Germinal center (tissue), 1 donor: ENCODE measurements around the gene MRE11.

Experiments
- DNase-seq: peaks from one replicate; pipeline ENCODE4 v3.0.0; 2012; ENCODE audit warnings: mixed read lengths, low spot score

The MRE11 gene

DNA sequence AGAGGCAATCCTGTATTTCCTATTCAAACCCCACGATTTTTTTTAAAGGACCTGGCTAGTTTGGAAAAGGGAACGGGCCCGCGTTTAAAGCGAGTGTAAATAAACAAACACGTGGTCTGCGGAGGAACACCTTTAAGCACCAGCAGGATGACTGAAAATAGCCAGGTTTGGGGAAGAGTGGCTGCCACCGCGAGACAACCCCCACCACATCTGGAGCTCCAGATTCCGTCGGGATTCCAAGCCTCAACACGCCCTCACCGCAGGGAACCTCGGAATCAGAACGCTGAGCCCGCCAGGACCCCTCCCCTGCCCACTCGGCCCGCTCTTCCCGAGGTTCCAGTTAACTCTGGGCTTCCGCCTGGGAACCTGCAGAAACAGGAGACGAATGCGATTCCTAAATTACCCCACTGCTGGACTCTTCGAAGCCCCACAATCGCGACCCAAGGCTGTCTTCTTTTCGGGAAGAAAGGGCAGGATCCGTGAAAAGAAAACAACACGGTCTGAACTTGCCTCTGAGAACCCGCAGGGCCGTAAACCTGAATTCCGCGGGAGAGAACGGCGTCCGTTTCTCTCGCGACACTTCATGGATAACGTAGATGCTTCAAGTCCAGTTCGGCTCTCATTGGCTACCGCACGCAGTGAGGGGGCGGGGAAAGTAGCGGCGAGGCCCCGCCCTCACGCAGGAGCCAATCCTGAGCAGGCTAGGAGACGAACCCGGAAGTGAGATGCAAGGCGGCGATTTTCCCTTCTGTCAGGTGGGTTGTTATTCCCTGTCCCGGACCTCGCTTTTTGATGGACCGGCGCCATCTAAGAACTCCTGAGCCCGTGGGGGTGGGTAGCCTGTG lies at the start of gene MRE11, which contains the start of gene ANKRD49:
Gene MRE11 (minus strand): TSS at position 564 of the 845 bp plus-strand sequence. CDS start 1,043 bp downstream, outside the sequence.
Gene ANKRD49 (plus strand): TSS at position 704 of the 845 bp plus-strand sequence. CDS start 2,710 bp downstream, outside the sequence.
- peak; percentile 92 for DNase-seq

DNA sequence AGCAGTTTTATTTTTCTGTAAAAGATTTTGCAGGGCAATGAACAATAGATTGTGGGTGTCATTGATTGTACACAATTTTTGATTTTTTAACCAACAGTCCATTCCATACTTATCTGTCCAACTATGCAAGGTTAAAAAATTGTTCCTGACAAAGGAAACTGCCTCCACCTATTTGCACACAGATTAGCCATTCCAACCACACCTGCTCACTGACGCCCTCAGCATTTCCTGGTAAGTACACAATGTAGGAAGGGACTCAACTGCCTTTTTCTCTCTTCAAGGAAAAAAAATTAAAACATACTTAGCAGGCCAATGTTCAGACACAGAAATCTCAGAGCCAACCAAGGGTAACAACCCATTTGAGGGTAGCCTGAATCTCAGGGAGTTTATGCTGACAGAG lies 45.8 kb upstream of the MRE11 start:
- no peak for DNase-seq

DNA sequence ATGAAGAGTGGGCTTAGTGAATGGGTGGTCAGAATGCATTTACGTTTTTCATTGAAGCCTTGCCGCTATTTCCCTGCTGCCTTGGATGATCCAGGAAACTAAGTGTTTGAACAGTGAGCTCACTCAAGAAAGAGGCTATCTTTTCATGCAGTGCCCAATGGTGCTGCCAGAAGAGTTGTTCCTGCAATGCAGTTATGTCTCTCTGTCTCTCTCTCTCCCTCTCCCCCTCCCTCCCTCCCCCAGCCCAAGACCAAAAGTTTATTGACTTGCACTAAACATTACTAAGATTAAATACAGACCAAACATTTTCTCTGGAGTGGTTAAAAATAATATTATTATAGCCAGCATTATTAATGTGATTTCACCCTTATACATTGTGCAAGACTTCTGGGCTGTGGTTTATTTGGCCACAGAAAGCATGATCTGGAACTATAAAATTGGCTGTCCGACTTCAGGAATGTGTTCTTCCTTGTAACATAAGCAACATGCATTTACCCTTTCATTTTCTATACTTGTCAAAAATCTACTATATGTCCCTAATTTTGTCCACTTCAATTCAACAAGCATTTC lies 43.5 kb upstream of the MRE11 start:
- no peak for DNase-seq

DNA sequence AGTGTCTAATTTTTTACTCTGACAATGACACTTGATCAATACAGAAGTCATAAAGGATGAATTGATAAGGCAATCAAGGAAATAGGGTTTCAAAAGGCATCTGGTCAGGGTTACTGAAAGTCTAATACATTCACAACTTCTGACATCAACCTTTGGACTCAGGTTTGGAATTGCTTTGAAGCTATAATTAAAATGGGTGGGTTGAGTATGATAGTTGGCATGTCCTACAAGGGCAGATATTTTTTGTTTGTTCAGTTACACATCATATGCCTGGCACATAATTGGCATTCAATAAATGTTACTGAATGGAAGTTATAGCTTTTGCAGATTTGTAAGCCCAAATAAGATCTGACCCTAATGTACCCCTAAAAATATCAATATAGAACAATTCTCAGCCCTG lies 42.7 kb upstream of the MRE11 start:
- DNase-seq = no peak

DNA sequence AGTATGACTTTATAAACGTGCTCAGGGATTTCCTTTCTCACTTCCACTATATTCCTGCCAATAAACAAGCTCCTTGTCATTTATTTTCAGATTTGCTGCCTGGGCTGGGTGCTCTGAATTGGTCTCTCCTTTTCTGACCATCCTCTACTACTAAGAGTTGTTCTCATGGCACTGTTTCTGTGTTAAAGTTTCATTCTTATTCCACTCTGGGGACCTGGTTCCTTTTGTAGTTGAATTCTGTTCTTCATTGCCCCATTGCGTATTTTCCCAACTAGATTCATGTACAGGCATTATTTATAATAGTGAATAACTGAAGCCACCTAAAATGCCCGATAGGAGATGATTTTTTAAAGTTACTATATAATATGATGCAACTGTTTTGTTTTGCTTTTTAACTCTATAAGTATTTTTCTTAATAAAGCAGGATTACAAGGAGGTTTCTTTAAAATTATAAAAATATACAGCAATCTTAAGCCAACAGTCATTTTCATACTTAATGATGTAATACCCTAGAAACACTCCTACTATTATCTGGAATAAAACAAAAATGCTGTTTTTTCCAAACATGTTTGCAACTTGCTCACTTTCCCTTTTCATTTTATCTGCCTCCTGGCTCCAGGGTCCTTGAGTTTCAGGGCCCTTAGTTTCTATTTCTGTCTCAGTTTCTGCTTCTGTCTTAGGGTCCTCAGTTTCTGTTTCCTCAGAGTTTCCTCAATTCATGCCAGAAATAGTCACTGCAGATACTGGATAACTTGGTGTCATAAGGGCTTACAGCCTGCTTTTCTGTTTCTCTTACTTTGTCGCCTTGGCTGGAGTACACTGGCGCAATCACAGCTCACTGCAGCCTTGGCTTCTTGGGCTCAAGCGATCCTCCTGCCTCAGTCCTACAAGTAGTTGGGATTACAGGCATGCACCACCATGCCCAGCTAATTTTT lies 40.3 kb upstream of the MRE11 start:
- no peak for DNase-seq

DNA sequence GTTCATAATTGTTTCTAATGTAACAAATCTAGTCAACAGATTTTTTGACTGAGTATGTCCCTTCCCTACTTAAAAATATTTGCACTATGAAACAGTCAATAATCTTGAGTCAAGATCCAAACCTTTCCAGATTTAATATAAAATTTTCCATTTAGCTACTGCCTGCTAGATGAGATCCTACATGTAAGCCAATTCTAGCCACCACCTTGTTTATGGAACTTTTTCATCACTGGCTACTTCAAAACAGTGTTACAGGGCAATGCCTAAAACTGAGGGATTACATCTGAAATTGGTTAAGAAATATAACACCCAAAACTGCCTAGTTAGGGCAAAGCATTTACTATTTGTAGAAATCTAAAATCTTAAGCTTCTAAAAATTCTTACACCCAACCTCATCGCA lies 39.6 kb upstream of the MRE11 start:
- no peak for DNase-seq

DNA sequence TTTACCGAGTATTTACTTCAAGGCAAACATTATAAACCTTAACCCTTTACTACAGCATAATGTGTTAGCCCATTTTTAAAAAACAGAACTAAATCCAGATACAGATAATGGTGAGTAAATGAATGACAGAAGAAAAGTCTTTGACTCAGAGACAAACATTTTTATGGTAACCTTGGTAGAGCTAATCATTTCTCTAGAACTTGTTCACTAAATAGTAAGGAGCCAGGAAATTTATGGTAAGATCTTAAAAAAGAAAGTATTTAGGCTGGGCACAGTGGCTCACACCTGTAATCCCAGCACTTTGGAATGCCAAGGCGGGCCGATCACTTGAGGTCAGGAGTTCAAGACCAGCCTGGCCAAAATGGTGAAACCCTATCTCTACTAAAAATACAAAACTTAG lies 38.6 kb upstream of the MRE11 start:
- no peak for DNase-seq

DNA sequence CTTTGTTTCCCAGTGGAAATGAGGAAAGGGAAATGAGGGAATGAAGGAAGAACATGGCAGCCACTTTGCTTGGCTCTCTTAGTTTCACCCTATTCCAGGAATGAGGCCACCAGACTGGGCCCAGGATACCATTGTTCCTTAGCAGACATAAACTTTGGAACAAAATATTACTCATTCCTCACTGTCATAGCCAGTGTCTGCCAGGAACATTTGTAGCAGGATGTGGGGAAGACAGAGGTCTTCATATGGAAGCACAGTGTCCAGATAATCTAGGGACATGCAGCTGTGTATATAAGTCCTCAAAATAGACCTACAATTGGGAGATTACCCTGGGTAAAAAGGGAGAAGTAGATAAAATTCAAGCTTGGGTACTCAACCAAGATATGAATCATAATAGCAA lies 34.9 kb upstream of the MRE11 start:
- no peak for DNase-seq

DNA sequence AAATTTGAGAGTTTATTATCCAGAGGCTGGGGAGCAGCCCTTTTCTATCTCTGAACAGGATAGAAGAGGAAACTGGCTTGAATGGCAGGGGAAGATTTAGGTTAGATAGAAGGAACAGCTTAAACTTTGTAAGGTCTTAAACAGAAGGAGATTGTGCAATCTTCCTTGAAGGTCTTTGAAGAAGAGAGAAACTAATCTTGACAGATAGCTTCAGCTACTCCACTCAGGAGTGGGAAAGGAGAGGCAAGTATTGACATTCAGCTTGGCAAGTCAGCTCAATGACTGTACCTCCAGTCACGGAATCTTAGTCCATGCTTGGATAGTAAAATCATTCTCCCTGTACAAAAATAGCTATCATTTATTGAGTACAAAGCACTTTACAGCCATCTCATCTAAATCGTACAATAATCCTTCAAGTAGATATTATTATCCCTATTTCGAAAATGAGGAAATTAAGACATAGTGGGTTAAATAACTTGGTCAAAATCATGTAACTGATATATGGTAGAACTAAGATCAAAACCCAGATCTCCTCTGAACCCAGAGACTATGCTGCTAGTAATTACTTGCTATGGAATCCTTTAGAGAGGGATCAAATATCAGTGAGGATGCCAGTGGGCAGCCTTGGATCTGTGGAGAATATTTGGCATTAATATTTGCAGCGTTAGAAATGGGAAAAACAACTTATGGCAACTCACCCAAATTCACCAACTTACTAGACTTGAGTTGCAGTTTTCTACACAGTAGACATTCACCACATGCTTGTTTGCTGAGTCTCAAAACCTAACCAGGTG lies 33.2 kb upstream of the MRE11 start:
- no peak for DNase-seq

DNA sequence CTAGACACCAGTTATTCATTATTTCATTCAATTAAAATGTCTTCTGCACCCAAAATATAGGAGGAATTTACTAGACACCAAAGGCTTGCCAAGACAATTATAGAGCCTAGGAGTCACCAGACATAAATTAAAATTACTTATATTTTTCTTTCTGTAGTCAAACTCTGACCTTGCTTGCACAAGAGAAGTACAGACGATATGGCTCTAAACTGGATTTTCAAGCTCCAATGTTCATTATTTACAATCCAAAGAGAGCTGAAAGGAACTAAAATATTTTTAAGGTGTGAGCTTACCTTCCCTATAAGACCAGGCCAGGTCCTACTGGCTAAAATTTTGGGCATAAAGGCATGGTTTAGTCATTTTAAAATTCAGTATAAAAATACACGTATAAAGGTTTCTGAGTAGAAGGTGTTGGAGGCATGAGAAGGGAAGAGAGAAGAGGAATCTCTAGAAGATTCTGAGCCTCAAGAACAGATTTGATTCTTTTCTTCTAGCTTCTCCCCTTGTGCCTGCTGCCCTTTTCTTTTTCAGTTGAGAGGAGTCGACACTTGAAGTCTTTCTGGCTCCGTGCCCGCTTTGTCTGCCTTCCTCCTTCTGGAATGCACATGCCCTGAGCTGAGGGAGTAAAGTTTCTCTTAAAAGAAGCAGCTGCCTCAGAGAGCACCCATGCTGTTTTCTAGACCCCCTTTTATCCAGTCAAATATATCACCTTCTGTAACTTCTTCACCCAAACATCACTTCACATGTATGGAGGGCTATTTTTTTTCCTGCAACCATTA lies 32.1 kb upstream of the MRE11 start:
- DNase-seq = no peak

DNA sequence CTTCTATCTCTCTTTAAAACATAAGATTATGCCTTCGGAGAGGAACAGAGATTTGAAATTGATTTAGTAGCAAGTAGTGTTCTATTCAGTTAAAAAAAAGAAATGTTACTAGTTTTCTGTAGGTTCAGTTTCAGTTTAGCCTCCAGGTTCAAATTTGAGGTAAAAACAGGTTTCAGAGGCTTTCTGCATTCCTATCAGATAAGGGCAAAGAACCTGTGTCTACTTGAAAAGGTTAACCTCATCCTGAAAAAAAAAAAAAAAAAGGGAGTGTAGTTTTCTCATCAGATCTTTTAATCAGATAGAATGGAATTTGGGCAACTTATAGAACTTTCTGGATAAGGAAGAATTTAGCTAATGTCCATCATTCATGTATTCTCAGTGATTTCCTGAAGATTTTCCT lies 30.7 kb upstream of the MRE11 start:
- no peak for DNase-seq

DNA sequence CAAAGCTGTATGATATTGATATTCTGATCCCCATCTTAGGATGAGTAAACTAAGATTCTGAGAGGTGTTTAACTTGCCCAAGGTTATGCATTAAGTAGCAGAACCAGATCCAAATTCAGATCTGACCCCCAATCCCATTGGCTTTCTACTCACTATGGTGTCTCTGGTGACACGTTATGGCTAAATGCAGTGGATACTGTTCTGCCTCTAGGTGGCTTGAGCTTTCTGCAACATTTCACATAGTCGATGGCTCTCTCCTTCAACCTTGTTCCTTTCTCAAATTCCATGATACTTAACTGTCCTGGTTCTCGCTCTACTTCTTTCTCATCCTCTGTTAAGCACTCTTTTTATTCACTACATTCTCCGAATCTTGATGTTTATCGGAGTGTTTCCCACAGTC lies 28.0 kb upstream of the MRE11 start:
- no peak for DNase-seq

DNA sequence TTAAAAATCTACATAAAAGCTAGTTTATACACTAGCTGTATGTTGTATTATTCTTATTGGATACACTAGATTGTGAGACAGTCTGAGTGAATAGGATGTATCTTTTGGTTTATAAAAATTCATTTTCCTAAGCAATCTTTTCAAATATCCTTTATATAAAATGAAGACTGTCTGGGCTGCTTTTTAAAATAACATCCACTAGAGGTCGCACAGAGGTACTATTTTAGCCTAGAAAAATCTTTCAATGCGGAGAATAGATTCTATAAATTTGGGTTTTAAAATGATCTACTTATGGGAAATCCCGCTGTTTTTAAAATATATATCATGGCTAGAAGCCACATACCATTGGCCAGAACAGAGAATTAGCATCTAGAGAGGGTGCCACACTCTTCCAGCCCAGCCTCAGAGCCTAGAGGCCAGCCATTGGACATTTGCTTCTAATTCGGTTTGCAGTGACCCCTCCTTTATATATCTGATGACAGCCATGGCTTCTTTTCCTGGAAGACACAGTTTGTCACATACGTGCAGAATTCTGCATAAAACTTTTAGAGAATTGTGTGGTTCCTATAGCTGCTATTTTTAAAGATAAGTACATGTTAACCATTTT lies 25.9 kb upstream of the MRE11 start:
- DNase-seq = peak; percentile 22

DNA sequence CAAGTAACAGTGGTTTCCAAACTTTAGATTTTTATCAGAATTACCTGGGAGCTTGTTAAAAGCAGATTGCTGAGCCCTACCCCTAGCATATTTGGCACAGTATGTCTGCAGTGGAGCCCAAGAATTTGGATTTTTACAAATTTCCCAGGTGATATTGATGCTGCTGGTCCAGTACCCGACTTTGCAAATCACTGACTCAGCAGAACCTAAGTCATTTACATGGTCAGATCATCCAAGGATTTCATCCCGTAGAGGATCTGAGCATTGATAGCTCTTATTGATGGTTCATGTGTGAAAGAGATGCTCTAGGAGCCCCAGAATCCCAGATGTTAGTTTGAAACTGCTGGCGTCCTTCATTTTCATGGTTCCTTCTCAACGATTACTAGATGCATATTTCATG lies 24.7 kb upstream of the MRE11 start:
- no peak for DNase-seq

DNA sequence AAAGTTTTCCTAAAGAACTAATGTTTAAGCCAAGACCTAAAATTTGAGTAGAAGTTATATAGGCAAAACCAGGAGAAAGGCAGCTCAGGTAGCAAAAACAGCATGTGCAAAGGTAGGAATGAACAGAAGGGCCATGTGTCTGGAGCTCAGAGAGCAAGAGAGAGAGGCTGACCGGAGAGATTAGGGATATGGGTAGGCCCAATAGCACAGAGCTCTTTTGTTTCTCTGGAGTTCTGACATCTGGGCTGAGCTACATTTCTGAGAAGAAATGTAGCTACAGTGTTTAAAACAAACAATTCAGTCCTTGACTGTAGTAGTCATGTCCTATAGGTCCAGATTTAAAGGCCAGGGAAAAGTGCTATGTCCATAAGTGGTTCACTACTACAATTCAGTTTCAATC lies 23.1 kb upstream of the MRE11 start:
- no peak for DNase-seq

DNA sequence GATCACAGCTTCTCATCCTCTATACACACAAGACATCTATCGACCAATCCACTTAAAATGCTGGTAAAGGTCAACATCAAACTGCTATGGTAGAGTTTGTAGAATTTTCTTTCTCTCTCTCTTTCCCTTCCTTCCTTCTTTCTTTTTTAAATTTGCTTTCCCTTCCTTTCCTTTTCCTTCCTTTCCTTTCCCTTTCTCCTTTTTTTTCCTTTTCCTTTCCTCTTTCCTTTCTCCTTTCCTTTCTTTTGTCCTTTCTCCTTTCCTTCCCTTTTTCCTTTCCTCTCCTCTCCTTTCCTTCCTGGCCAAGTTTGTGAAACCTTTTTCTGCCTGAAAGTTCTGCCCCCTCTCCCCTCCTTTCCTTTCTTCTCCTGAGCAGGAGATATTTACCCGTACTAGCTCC lies 21.8 kb upstream of the MRE11 start:
- no peak for DNase-seq

DNA sequence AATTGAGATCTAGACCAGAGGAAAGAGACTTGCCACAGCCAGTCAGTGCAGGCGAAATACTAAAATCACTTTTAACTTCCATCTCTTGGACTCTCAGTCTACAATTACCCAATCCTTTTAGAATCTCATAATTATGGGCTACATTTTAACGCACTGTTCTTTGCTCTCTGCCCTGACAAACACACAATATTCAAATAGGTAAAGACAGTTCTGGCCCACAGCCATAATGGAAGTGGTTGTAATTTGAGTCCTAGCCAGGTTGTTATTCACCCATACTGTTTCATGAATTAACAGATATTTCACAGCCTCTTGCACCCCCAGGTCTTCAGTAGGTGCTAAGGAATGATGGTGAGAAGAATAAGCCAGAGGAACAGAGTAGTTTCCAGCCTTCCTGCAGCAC lies 19.4 kb upstream of the MRE11 start:
- no peak for DNase-seq

DNA sequence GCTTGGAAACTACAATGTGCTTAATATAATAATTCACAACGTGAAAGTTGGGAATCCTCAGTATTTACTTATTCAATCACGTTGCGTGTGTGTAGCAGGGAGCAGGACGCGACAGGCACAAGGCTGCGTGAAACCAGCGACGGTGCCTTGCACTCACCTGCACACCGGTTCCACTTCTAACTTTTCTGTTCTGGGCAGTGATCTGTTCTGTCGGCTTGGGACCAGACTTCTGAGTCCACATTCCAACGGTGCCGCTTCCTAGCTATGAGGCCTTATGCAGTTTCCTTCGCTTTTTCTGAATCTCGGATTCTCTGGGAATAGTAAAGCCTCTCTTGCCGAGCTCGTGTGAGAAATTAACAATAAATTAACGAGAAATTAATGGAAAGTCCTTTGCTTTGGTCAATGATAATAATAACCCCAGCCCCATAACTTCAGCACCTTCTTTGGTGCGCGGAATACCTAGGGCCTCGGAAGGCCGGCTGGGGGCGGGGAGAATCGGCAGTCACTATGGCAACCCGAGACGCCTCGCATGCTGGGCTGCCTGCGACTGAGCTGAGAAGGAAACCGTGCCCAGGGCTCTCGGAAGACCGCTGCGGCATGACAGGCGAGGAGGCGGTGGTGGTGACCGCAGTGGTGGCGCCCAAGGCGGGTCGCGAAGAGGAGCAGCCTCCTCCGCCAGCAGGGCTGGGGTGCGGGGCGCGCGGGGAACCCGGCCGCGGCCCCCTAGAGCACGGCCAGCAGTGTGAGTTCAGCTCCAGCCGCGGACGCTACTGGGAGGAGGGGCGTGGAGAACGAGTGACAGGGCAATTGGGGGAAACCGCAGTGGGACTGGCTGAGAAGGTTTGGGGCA lies 18.5 kb upstream of the MRE11 start, which contains the start of gene C11orf97:
Gene C11orf97 (plus strand): TSS at position 530 of the 850 bp plus-strand sequence. CDS start 68 bp downstream, at position 598.
- DNase-seq = peak; percentile 28

DNA sequence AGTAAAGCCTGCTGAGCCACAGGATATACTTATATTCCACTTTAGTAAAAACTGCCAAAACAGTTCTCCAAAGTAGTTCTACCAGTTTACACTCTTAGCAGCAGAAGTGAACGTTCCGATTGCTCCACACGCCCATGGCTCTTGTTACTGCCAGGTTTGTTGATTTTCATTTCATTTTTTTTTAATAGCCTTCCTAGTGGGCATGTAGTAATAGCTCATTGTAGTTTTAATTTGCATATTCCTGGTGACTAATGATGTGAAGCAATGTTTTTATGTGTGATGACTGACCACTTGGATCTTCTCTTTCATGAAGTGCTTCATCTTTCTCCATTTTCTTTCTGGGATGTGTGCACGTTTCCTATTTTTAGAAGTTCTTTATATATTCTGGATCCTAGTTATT lies 13.8 kb upstream of the MRE11 start:
- no peak for DNase-seq
